Kidney (tissue), 14 donors: ENCODE results near the gene TMEM252. TPM values are rescaled to one million over a fixed set of nuclear protein-coding genes. Genes with fewer than 3 reads are reported as not detected.

Experiments used
- DNase-seq, 5 donors: peaks; one replicate each; pipeline ENCODE4 v3.0.0-alpha.2; 2013 to 2020
- FAIRE-seq: peaks from 2 replicates; lab custom pipeline; 2012; peaks lifted over from hg19 to GRCh38; lab: Jason Lieb, UNC
- H3K27ac ChIP-seq, 2 donors: one replicate each; pipeline ENCODE4 v1.7.0; 2013; ENCODE audit warnings: low read depth in 2 of 2, low read length in 2 of 2, inconsistent platforms in 1 of 2
- H3K27me3 ChIP-seq: one replicate; pipeline ENCODE4 v1.7.1; 2013; ENCODE audit warnings: low read length, inconsistent platforms; ENCODE audit not compliant: control insufficient read depth, insufficient read depth
- H3K36me3 ChIP-seq, 3 donors: one replicate each; pipeline versions ENCODE4 v1.7.0 to v1.7.1; 2013; ENCODE audit warnings: low read length in 3 of 3, control low read depth in 1 of 3, inconsistent platforms in 1 of 3; ENCODE audit not compliant: insufficient read depth in 3 of 3, control insufficient read depth in 2 of 3
- H3K4me1 ChIP-seq, 3 donors: one replicate each; pipeline versions ENCODE4 v1.7.0 to v1.7.1; 2013; ENCODE audit warnings: low read length in 3 of 3, inconsistent platforms in 1 of 3, low read depth in 1 of 3; ENCODE audit not compliant: control insufficient read depth in 2 of 3, insufficient read depth in 2 of 3
- H3K4me3 ChIP-seq, 3 donors: one replicate each; pipeline versions ENCODE4 v1.7.0 to v1.8.1; 2013; ENCODE audit warnings: low read length in 3 of 3, control low read depth in 1 of 3, inconsistent platforms in 1 of 3
- H3K9ac ChIP-seq, 3 donors: one replicate each; pipeline versions ENCODE4 v1.7.0 to v1.7.1; 2013; ENCODE audit warnings: low read length in 3 of 3, control low read depth in 1 of 3, inconsistent platforms in 1 of 3
- H3K9me3 ChIP-seq, 3 donors: one replicate each; pipeline versions ENCODE4 v1.7.0 to v1.7.1; 2013; ENCODE audit warnings: low read length in 3 of 3, control low read depth in 1 of 3, inconsistent platforms in 1 of 3; ENCODE audit not compliant: control insufficient read depth in 2 of 3, insufficient read depth in 1 of 3
- CTCF ChIP-seq: IDR thresholded peaks from 3 replicates; pipeline ENCODE4 v1.5.1; 2012; ENCODE audit warnings: mild to moderate bottlenecking, moderate library complexity, borderline replicate concordance; ENCODE audit not compliant: insufficient read depth; ENCODE audit errors: extremely low read depth
- intact Hi-C: fragments of 100-400 bp; cut with DNase I; formaldehyde crosslinking; loops from one replicate; pipeline ENCODE4 v1.11.1; 2022
- polyA plus RNA-seq: library from polyadenylated mRNA; stranded (reverse); fragments of 350-450 nt; fragmentation: Illumina TruSeq; extraction: RNeasy Lipid Tissue Mini Kit (QIAGEN cat#74804); gene quantifications from one replicate; pipeline ENCODE4 v1.2.3, GENCODE V29; 2014; ENCODE audit warnings: low read depth, low replicate concordance; ENCODE audit not compliant: insufficient read depth
- total RNA-seq: library from RNA; stranded (reverse); fragmentation: NEBNext Ultra II Directional; extraction: Animal tissue kit (Norgen Biotek cat#: 25700); gene quantifications from one replicate; pipeline ENCODE4 v1.2.1, GENCODE V29; 2021
- donor health status: control.
- donor health status: control.
- donor health status: control.
- donor health status: control.
- donor health status: control.
- donor health status: DM: yes; HTN: yes; CAD: no.
- donor health status: Normal renal cell carcinoma (clear cell type).

TMEM252 gene
- total and polyA plus RNA-seq, 2 donors from 2014 or later: 3.4 to 111 TPM

GRCh38 chr9:68560071-68560844, 19.6 kb upstream of the TMEM252 start:
- no peak overlapping the region for H3K27ac ChIP-seq
- FAIRE-seq (no peak), DNase-seq (peak in 2 of 5 donors; percentile 56 to 84)
- intact Hi-C loops: no loop called here
- H3K36me3 ChIP-seq: no peaks in the 10 kb centered on the region
- H3K9ac ChIP-seq: no peak overlapping the region
- no peak overlapping the region for H3K4me3 ChIP-seq
- no peaks in the 10 kb centered on the region for H3K27me3 ChIP-seq
- no peaks in the 10 kb centered on the region for H3K9me3 ChIP-seq
- H3K4me1 ChIP-seq: peaks cover 5 to 18% (median 10%) of the 10 kb centered on the region in 3 donors
- peak; percentile 34 for TF ChIP-seq CTCF

GRCh38 chr9:68558545-68558944, 17.9 kb upstream of the TMEM252 start:
- Histone ChIP-seq H3K27ac (peak overlapping the region in 1 of 2 donors; percentile 47), H3K9ac (no peak overlapping the region), H3K4me3 (no peak overlapping the region), H3K36me3 (no peaks in the 10 kb centered on the region), H3K27me3 (no peaks in the 10 kb centered on the region), H3K4me1 (peaks cover 5 to 18% (median 10%) of the 10 kb centered on the region in 3 donors), H3K9me3 (no peaks in the 10 kb centered on the region)
- intact Hi-C loops: no loop called here
- no peak for FAIRE-seq
- no peak for TF ChIP-seq CTCF
- peak in 2 of 5 donors; percentile 54 to 57 for DNase-seq

- H3K9me3 ChIP-seq: no peaks in the 10 kb centered on the region
- no peak for TF ChIP-seq CTCF
- H3K27ac ChIP-seq: no peak overlapping the region
- intact Hi-C loops: no loop called here
- FAIRE-seq (no peak), DNase-seq (peak in 1 of 5 donors; percentile 58)
- no peaks in the 10 kb centered on the region for H3K27me3 ChIP-seq
- H3K4me3 ChIP-seq: no peak overlapping the region
- H3K4me1 ChIP-seq: peaks cover 5 to 18% (median 7%) of the 10 kb centered on the region in 3 donors
- H3K9ac ChIP-seq: no peak overlapping the region
- H3K36me3 ChIP-seq: no peaks in the 10 kb centered on the region
Measured at GRCh38 chr9:68555437-68556150, 14.9 kb upstream of the TMEM252 start.
